C4-2B (cell line): ENCODE results near the gene RPTOR.

Source experiments
- H3K27ac ChIP-seq: fragments of 450-650 bp; 2 replicates; pipeline ENCODE4 v1.5.1; 2017
- ZFX ChIP-seq: fragments of 450-650 bp; IDR thresholded peaks from 2 replicates; pipeline ENCODE4 v1.6.1; 2017
- TF ChIP-seq, protein P1 (sequence below): fragments of 450-650 bp; conservative IDR thresholded peaks from 2 replicates; pipeline ENCODE4 v1.5.1; 2017; ENCODE audit warnings: mild to moderate bottlenecking

Gene RPTOR

DNA sequence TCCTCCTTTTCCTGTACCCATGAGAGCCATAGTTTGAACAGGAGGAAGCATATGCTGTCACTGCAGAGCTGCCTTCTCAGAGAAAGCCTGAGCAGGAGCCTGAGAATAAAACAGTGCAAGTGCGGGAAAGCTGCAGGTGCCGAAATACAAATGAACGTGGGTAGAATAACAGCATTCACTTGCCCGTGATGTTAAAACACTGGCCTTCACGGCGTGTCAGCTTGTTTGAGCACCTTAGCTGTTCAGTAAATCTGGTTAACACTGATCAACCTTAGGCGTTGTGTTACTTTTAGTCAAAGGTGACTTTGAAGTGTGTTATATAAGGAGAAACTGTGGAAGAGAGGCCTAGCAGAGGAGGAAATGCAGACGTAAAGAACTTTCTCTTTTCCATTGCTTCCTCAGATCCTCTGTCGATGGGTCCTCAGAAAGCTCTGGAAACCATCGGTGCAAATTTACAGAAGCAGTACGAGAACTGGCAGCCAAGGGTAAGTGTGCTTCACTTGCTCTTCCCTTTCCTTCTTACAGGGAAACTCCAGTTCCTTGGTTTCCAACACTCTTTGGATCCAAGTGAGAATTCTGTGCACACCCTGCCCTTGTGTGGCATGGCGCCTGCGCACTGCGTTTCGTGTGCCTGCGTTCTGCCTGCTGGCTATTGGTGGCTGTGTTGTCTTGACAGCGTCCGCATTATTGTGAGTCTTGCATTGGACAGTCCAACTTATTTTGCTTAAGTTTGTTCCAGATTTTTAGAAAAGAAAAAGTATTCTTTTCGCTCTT is 98.9 kb downstream of the RPTOR start:
- H3K27ac ChIP-seq = no peak overlapping the region
- TF ChIP-seq, protein P1, sequence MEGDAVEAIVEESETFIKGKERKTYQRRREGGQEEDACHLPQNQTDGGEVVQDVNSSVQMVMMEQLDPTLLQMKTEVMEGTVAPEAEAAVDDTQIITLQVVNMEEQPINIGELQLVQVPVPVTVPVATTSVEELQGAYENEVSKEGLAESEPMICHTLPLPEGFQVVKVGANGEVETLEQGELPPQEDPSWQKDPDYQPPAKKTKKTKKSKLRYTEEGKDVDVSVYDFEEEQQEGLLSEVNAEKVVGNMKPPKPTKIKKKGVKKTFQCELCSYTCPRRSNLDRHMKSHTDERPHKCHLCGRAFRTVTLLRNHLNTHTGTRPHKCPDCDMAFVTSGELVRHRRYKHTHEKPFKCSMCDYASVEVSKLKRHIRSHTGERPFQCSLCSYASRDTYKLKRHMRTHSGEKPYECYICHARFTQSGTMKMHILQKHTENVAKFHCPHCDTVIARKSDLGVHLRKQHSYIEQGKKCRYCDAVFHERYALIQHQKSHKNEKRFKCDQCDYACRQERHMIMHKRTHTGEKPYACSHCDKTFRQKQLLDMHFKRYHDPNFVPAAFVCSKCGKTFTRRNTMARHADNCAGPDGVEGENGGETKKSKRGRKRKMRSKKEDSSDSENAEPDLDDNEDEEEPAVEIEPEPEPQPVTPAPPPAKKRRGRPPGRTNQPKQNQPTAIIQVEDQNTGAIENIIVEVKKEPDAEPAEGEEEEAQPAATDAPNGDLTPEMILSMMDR = no peak
- no peak for TF ChIP-seq ZFX

DNA sequence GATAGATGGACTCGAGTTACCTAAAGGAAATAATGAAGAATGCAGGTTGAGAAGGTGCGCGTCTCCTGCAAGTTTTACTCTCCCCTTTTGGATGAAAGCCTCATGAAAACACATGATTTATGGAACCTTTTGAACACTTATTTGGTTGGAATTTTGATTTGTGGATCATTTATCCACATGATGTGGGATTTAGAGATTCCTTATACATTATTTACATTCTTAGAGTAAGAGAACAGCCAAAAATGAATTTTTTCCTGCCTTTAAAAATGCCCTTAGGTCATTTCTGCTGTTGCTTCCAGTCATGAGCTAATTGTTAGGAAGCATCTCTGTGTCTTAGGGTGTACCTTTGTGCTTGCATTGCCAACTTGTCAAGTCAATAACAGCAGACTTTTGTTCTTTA is 99.9 kb downstream of the RPTOR start:
- H3K27ac ChIP-seq = no peak overlapping the region
- TF ChIP-seq, protein P1 = no peak
- no peak for TF ChIP-seq ZFX

DNA sequence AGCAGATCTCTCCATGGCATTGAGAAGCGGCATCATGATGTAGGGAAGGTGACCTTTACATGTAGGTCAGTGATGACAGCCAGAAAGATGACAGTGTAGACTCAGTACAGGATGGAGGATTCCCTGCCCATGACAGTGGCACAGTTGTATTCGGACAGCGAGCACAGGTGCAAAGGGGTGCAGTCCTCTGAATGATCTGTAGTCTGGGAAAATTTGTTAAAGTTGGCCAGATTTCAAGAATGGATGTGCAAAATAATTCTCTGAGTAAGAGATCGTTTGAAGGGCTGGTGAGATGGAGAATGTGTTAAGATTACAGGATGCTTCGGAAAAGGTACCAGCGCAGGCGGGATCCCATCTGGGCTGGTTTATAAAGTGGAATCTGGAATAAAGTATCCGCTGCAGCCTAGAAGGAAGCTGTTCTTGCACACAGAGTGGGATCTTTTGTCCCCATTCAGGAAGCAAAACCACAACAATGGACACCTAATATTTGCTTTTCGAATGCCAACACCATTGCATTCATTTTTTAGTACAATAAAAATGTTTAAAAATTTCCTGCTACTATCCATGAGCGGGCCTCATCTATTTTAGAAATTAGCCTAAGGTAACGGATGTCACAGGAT is 101.2 kb downstream of the RPTOR start:
- no peak overlapping the region for H3K27ac ChIP-seq
- no peak for TF ChIP-seq ZFX
- TF ChIP-seq, protein P1 = no peak

DNA sequence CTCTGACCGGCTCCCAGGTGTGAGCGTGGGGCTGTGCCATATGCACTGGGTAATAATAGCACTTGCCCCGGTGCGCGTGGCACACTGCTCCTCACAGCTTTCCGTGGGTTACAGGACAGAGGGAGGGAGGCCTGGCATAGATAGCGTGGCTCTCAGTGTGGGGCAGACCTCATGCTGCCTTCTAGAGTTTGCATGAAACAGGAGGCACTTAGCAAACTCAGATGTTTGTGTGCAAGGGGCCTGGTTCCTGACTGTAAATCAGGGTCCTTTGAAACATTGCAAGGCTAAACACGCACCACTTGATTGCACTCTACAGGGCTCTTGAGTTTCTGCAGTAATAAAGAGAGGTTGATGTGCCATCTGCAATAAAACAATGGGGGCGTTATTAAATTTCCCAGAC is 101.7 kb downstream of the RPTOR start:
- TF ChIP-seq ZFX = no peak
- TF ChIP-seq, protein P1 = no peak
- H3K27ac ChIP-seq = no peak overlapping the region

DNA sequence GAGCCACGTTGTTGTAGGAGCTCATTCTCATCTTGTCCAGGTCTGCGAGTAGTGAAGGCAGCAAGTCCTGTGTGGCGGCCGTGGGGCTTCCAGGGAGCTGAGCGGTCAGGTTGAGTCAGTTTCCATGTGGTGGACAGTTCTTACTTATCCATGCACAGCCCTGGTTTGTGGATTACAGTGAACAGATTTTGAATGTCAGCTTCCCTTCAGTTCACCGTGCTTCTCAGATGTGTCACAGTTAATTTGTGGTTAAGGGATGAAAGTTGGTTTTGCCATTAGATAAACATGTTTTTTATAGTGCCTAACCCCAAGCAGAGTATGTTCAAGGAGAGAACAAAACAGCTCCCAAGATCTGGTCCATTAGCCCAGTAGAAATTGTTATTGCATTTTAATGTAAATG is 103.1 kb downstream of the RPTOR start:
- no peak overlapping the region for H3K27ac ChIP-seq
- TF ChIP-seq, protein P1 = no peak
- TF ChIP-seq ZFX = no peak

DNA sequence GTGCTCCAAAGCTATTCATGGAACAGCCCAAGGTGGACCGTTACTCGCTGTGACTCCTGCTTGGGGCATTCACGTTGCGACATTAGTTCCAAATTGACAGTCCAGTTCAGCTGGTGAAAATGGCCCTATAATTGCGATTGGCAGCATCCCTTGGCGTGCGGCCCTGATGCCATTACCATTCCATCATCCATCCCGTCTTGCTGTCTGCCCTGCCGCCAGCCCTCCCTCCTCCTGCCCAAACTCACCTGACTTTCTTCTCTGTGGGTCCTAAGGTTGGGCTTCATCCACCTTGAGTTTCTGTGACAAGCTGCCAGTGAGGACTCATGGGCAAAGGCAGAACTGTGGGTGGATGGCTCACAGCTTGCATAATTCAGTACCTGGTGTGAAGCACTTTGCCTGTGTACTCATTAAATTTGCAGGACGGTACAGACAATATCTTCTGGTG is 104.6 kb downstream of the RPTOR start:
- TF ChIP-seq ZFX = no peak
- TF ChIP-seq, protein P1 = no peak
- H3K27ac ChIP-seq = no peak overlapping the region

DNA sequence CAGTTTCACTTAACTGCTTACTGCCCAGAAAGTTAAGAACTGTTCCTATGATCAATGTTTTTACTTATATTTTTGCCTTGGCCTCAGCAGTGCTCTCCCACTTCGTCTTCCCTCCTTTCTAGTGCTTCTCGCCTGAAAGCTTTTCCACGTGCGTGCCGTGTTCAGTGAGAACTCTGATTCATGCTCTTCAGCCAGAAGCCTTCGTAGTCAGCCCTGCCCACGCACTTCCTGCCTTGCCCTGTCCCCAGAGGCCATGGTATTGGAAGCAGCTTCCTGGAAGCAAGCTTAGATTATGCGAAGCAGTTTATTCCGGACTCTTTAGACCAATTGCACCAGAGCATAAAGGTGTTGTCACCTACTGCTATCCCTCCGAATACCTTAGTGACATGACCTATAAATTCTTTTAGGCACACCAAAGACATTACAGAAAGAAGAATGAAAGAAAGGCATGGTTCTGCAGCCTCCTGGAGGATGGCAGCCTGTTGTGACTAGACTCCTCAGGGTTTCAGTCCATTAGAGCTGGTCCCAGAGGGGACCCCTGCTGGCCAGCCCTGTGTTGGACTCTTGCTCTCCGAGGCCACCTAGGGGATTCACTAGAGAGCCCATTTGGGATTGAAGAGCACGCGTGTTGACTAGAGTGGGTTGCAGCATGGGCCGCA is 105.2 kb downstream of the RPTOR start:
- no peak overlapping the region for H3K27ac ChIP-seq
- TF ChIP-seq ZFX = no peak
- TF ChIP-seq, protein P1 = peak; percentile 66
